ENCODE data around the gene PHF21A.

DNA sequence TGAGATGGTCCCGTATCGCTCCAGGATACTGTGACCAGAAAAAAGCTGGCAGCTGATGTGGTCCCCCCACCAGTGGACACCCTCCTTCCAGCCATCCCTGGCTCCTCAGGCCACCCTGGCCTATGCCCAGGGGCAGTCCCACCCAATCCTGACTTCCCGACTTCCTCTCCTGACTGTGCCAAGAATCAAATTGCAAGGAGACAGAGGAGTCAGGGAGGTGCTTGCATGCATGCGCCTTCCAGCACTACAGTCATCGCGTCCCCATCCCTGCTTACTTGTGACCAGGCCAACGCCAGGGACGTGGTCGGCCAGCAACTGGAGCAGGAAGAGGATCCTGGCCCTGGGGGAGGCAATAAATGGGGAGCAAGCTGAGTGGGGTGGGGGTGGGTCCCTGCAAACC lies 210.6 kb downstream of the PHF21A start:
- TF ChIP-seq, protein P1, sequence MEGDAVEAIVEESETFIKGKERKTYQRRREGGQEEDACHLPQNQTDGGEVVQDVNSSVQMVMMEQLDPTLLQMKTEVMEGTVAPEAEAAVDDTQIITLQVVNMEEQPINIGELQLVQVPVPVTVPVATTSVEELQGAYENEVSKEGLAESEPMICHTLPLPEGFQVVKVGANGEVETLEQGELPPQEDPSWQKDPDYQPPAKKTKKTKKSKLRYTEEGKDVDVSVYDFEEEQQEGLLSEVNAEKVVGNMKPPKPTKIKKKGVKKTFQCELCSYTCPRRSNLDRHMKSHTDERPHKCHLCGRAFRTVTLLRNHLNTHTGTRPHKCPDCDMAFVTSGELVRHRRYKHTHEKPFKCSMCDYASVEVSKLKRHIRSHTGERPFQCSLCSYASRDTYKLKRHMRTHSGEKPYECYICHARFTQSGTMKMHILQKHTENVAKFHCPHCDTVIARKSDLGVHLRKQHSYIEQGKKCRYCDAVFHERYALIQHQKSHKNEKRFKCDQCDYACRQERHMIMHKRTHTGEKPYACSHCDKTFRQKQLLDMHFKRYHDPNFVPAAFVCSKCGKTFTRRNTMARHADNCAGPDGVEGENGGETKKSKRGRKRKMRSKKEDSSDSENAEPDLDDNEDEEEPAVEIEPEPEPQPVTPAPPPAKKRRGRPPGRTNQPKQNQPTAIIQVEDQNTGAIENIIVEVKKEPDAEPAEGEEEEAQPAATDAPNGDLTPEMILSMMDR (IDR thresholded peaks at IDR 0.05; ENCODE audit: borderline replicate concordance, extremely low read depth, low read length, poor library complexity, severe bottlenecking), result no peak
- TF ChIP-seq EZH2 (IDR thresholded peaks at IDR 0.05; ENCODE audit: borderline replicate concordance, low read depth, low read length, severe bottlenecking), result no peak

Data from DND-41 (cell line).